Gastrocnemius medialis (tissue), 4 donors: Measurements from ENCODE around the gene GRAP.
"Not testable (repeated sequence)": the region's sequence is repeated elsewhere in the genome, so short reads cannot be mapped to it uniquely, and the experiment has no call there.

Experiments used
- CTCF ChIP-seq, 5 experiments: fragments of 450-650 bp in 3 of 5; fragments of 200-600 bp in 2 of 5; sonication (generic) in 2 of 5; IDR thresholded peaks in 4 of 5; conservative IDR thresholded peaks in 1 of 5; 1 replicate in 4 of 5; 2 replicates in 1 of 5; pipeline ENCODE4 v1.5.1; 2016 to 2019; ENCODE audit warnings: antibody characterized with exemption in 5 of 5, mild to moderate bottlenecking in 3 of 5, moderate library complexity in 3 of 5
- POLR2A ChIP-seq, 2 donors: fragments of 450-650 bp; IDR thresholded peaks; one replicate each; pipeline ENCODE4 v1.6.1; 2017; ENCODE audit warnings: antibody characterized with exemption in 2 of 2, mild to moderate bottlenecking in 2 of 2, moderate library complexity in 2 of 2

GRCh38 chr17:19064378-19064777 is 17.6 kb upstream of the GRAP start:
- not testable (repeated sequence) for TF ChIP-seq POLR2A (IDR thresholded peaks at IDR 0.05); CTCF (IDR thresholded peaks at IDR 0.05 in 4 of 5, conservative IDR thresholded peaks at IDR 0.05 in 1 of 5)
